Measurements from ENCODE around the gene CD47.

The CD47 gene

DNA sequence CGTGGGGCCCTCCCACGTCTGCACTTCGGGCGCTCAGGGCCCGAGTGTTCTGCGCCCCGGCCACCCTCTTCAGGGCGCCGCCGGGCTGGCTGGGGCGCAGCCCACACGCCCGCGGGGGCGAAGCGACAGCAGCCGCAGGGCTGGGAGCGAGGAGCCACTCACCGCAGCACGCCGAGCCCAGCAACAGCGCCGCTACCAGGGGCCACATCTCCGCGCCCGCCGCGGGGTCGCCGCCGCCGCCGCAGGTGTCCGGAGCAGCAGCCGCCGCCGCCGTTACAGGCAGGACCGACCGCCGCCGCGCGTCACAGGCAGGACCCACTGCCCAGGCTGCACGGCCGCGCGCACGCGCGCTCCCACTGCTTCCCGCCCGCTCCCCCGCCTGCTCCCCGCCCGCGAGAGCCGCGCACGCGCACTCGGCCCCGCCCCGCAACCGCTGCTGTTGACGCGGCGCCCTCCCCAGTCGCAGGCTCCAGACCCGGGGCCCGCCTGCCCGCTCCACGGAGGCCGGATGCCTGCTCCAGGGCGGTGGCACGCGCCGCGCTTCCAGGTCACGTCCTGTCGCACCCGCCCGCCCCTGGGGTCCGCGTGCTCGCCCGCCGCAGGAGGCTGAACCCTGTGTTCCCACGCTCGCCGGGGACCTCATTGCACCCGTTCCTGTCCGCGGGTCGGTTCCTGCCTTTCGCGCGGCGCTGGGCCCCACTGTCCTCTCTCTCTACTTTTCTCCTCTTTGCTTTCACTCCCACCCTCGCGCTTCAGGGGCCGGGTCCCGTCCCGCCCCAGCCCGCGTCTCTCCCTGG lies at the start of gene CD47:
Gene CD47, minus strand, starts transcription at position 331 of the 797 bp plus-strand sequence. Its CDS starts 123 bp downstream, at position 208.
- DNase-seq, result peak; percentile 85

GRCh38 chr3:108137460-108137814 lies 46.6 kb upstream of the CD47 start:
- DNase-seq, result no peak

GRCh38 chr3:108136561-108137459 lies 46.0 kb upstream of the CD47 start:
- no peak for DNase-seq

DNA sequence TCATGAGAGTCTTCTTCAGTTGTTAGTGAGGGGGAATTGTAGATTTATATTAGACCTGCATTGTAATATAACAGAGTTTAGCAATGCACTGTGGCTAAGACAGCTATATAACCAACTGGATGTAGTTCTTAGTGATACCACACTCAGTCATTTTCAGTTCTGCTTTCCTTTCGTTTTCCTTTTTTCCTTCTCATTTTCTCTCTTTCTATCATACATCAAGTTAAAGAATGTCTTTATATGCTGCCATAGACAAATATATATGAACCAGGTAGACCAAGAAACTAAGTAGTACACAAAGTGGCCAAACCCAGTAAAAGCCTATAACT lies 43.7 kb upstream of the CD47 start:
- DNase-seq, result no peak

DNA sequence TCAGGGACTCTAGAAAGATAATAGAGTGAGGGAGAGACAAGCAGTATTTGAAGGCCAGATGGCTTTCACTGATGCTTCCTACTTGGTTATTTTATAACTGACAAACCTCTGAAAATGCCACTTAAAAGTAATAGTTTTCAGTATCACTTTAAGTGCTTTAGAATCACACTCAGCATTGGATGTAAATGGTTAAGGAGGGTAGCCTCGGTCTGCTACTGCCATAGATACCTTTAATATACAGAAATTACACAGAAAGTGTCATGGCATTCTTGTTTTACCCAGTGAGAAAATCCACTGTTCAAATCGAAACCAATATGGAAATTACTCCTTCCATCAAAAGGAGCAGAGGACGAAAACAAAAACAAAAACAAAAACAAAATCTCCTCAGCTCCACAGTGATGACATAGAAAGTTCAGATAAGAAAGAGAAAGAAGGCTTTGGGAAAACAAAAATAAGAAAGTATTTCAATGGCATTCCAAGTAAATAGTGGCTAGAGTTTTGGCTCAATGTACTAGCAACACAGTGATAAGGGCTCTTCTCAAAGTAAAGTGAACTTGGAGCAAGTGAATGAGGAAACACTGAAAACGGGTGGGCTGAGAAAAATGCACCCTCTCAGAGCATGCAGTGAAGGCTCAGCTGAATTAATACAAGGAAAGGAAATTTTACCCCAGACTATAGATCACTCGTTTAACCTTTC lies 43.2 kb upstream of the CD47 start:
- DNase-seq, result no peak

GRCh38 chr3:108133048-108133369 lies 42.2 kb upstream of the CD47 start:
- no peak for DNase-seq

DNA sequence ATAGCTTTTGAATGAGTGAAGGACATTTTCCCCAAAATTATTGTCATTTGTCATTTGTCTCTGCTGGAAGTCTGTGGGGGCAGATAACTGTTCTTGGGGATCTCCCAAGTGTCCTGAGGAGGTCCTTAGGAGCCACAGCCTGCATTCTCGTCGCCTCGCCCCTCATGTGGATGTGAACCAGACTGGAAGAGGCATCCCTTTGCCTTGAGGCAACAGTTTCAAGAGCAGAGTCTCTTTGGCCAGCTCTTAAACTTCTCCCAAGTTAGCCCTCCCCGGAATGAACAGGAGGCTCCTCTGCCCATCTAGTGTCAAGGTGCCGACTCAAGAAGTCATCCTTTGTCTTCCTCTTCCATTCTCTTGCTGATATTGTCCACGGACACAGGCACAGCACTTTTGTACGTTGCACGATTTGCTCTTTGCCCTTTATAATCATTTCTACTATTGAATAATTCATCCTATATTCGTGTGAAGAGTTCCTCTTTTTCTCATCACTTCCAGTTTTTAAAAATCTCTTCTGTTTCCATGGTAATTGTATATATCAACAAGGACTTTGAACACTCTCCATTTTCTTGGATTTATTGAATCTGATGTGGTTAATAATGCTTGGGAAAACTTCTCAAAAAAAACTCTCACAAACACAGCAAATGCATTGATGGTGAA lies 40.8 kb upstream of the CD47 start:
- no peak for DNase-seq

DNA sequence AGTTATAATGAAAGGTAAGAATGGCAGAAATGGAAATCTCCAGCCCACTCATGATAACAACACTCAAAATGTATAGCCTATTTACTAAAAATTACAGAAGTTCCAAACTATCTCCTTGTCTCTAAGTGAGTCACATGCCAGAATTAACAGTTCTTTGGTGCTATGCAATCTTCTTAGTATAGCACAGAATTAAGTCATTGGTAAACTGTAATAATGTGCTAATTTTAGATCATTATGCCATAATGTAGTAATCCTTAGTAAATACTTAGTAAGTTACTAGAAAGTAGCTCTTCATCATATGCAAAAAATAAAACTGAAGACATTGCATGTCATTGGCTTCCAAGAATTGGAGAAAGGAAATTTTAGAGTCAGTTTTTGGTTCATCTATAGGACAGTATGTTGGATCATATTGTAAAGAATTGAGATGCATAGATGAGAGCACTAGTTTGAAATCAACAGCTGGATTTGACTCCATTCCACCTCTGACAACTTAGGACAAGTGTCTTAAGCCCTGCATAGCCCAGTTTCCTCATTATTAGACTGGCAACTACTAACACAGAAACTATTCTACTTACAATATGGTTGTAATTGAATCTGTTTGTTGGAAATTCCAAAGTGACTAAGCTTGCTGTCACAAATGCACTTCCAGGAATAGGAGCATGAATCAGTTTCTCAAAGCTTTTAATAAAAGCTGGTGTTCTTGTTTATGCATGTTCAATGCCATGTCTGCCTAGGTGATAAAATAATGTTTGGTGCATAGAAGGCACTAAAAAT lies 40.1 kb upstream of the CD47 start:
- peak; percentile 86 for DNase-seq

- DNase-seq, result no peak
Observed at GRCh38 chr3:108130236-108130635, 39.4 kb upstream of the CD47 start.

DNA sequence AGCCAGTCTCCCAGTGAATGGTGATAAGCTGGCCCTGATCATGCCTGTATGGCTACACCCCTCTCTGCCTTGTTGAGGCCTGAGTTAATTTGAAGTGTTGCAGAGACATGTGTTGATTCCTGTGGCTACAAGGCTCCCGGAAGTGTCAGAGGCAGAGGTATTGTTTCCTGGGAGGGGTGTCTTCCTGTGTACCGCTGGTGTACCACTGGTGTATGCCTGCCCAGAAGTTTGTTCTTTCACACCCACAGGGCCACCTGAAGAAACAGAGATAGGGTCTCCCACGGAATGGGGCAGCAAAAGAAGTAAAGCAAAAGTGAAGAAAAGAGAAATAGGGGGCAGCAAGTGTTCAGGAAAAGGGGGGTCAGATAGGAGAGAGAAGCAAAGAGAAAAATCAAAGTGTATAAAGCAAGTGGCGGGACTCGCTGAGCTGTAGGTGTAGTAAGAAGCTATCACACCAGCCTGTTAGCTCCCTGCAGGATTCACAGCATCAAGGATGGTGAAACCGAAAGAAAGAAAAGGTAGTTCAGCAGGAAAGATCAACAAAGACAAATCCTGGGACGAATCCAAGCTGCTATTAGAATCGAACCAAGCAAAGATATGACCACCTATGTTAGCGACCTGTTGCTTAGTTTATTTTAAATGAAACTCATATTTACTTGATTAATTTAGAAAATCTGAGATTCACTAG lies 36.6 kb upstream of the CD47 start:
- DNase-seq, result no peak

- DNase-seq, result no peak
Observed at GRCh38 chr3:108126348-108126747, 35.5 kb upstream of the CD47 start.

DNA sequence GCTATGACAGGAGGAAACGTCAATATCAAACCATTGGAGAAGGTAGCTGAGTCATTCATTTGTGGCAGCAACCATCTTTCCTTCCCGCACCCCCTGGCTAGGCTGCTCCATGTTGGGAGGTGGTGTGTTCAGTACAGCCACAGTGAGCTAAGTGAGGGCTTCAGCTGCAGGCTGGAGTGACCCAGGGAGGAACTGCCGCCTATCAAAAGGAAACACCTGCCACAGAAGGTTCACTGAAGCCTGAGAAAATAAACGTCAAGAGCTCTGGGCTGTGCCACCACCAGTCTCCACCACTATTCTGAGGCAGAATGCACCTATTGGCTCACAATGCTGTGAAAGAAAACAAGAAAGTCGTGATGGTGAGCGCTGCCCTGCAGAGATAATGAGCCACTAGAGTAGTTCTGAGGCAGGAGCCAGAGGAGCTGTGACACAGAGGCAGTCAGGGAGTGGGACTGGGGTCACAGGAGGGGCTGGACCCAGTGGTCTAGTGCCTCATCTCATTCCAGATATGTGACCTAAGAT lies 34.8 kb upstream of the CD47 start:
- DNase-seq, result no peak

- no peak for DNase-seq
Observed at GRCh38 chr3:108125153-108125543, 34.3 kb upstream of the CD47 start.

DNA sequence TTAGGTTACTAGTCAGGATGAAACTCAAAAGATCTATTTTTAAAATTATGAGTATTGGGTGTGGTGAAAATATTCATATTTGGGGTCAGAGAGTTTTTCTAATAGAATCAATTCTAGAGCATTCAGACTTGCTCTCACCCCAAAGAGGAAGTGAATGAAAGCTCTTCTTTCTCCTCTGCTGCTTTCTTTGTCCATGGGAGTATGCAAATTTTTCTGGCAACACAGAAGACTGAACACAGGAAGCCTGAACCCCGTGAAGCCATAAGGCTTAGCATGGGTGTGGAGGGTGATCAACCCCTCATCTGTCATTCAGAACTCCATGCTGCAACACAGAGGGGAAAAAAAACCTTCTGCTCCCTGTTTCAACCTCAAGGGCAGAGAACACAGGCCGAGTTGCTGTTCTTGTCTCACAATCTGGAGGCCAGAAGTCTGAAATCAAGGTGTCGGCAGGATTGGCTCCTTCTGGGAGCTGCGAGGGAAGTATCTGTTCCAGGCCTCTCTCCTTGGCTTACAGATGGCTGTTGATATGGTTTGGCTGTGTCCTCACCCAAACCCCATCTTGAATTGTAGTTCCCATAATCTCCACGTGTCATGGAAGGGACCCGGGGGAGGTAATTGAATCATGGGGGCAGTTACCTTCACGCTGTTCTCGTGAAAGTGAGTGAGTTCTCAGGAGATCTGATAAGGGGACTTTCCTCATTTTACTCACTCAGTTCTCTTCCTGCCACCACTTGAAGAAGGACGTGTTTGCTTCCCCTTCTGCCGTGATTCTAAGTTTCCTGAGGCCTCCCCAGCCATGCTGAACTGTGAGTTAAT lies 33.7 kb upstream of the CD47 start:
- DNase-seq, result no peak

GRCh38 chr3:108123326-108123725 lies 32.5 kb upstream of the CD47 start:
- DNase-seq, result no peak

- no peak for DNase-seq
Observed at GRCh38 chr3:108122276-108122675, 31.4 kb upstream of the CD47 start.

DNA sequence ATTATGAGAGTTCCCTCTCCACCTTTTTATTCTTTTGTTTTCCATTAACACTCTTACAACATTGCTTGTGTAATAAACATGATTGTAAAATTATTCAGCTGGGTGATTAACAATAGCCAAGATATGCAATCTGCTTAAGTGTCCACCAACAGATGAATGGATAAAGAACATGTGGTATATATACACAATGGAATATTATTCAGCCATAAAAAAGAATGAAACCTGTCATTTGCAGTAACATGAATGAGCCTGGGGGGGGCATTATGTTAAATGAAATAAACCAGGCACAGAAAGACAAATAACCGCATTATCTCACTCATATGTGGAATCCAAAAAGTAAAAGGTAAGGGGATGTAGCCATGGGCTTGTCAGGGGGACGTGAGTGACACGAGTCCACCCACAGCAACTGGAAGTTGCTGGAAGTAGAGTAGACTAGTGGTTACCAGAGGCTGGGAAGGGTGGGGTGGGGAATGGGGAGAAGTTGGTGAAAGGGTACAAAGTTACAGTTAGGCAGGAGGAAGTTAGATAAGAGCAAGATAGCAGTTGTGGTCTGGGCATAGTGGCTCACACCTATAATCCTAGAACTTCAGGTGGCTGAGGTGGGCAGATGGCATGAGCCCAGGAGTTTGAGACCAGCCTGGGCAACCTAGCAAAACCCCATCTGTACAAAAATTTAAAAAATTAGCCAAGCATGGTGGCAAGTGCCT lies 28.7 kb upstream of the CD47 start:
- DNase-seq, result no peak

DNA sequence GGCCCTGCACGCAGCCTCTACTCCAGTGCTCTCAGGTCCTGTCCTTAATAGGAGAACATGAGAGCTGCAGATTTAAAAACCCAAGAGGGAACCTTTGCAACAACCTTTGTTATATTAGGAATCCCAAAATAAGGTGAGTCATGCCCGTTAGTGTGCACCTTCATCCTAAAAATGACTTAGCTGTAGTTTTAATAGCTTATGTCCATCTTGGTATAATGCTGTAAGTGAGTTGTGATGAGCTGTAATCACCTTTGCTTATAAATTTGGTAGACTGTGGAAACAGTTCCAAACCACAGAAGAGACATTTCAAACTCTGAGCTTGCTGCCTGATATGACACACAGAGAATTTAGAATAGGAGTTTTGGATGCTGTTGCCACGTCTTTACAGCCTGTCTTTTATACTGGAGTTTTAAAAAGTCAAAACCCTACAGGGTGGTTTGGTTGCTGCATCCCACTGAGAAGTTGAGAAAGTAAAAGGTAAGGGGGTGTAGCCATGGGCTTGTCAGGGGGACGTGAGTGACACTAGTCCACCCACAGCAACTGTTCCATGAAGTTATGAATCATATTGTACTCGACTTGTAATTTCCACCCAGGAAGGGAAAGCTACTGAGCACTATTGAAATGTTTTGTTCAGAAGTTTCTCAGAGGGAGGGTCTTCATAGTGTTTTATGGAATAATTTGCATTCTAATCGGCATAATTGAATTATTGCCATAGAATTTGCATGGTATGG lies 27.4 kb upstream of the CD47 start:
- peak; percentile 31 for DNase-seq

DNA sequence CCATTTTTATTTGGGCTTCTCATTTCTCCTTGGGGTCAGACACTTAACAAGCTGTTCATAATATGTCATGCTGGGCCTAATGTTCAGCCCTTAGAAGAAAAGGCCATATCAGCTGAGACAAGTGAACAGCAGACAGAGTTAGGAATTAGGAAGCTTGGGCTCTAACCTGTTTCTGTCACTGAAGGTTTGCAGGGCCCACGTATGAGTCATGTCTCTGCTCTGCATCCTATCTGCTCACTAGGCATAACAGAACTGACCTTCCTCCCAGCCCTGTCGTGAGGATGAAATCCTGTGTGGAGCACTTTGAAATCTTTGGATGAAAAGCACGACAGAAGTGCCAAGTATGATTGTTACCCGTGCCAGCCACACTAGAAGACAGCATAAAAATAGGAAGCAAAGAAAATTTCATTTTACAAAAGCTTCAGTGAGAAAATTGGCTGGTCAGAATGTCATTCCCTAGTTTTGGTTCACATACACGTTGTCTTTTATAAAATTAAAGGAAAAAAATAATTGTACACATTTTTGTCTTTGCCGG lies 26.5 kb upstream of the CD47 start:
- no peak for DNase-seq
